CD4-positive, CD25-positive, alpha-beta regulatory T cell (primary cell): ENCODE results near the gene SSBP3. TPM values are rescaled to one million over a fixed set of nuclear protein-coding genes. Genes with fewer than 3 reads are reported as not detected.
A peak's percentile ranks its signal among the peaks of the same experiment; 100 is the strongest.

Experiments used
- ATAC-seq, 2 donors: fragments of 150-1000 bp; cut with Tn5 transposase; one replicate each; pipeline ENCODE4 v1.10.0; 2021; ENCODE audit warnings: low read depth in 2 of 2, moderate number of reproducible peaks in 2 of 2, moderate library complexity in 1 of 2
- DNase-seq, 3 donors: peaks; one replicate each; pipeline versions ENCODE4 v3.0.0 to v3.0.0-alpha.2; 2012 to 2022; ENCODE audit warnings: mixed read lengths in 1 of 3
- H3K27ac ChIP-seq: one replicate; pipeline ENCODE4 v1.7.0; 2013; ENCODE audit warnings: mild to moderate bottlenecking, low read length; ENCODE audit not compliant: insufficient read depth, poor library complexity, severe bottlenecking
- H3K27me3 ChIP-seq: one replicate; pipeline ENCODE4 v1.7.0; 2013; ENCODE audit warnings: low read length; ENCODE audit not compliant: control insufficient read depth, insufficient read depth
- H3K36me3 ChIP-seq: one replicate; pipeline ENCODE4 v1.7.0; 2013; ENCODE audit warnings: mild to moderate bottlenecking, low read length, moderate library complexity; ENCODE audit not compliant: control insufficient read depth, insufficient read depth
- H3K4me1 ChIP-seq: 2 replicates; pipeline ENCODE4 v1.7.0; 2013; ENCODE audit warnings: mild to moderate bottlenecking, low read length; ENCODE audit not compliant: insufficient read depth, control insufficient read depth, poor library complexity, severe bottlenecking
- H3K4me3 ChIP-seq: one replicate; pipeline ENCODE4 v1.7.0; 2013; ENCODE audit warnings: low read depth, mild to moderate bottlenecking, low read length, moderate library complexity
- H3K9me3 ChIP-seq, 2 experiments: 1 replicate in 1 of 2; 2 replicates in 1 of 2; pipeline ENCODE4 v1.7.0; 2013; ENCODE audit warnings: low read length in 2 of 2, mild to moderate bottlenecking in 1 of 2, moderate library complexity in 1 of 2; ENCODE audit not compliant: control insufficient read depth in 2 of 2
- H3K27ac Mint-ChIP-seq, 3 donors: one replicate each; pipeline ENCODE4 v1.8.0; 2020 to 2022; ENCODE audit warnings: mild to moderate bottlenecking in 3 of 3, mixed read lengths in 3 of 3, moderate library complexity in 2 of 3
- H3K27me3 Mint-ChIP-seq: one replicate; pipeline ENCODE4 v1.8.0; 2022; ENCODE audit warnings: mild to moderate bottlenecking, mixed read lengths
- H3K36me3 Mint-ChIP-seq: one replicate; pipeline ENCODE4 v1.8.0; 2020; ENCODE audit warnings: mixed read lengths
- H3K4me1 Mint-ChIP-seq, 4 donors: one replicate each; pipeline ENCODE4 v1.8.0; 2020 to 2022; ENCODE audit warnings: mixed read lengths in 4 of 4, mild to moderate bottlenecking in 1 of 4
- H3K4me3 Mint-ChIP-seq, 4 donors: one replicate each; pipeline ENCODE4 v1.8.0; 2020 to 2022; ENCODE audit warnings: mild to moderate bottlenecking in 4 of 4, mixed read lengths in 4 of 4, moderate library complexity in 3 of 4
- H3K9me3 Mint-ChIP-seq, 7 donors: one replicate each; pipeline ENCODE4 v1.8.0; 2020 to 2022; ENCODE audit warnings: mixed read lengths in 7 of 7, mild to moderate bottlenecking in 3 of 7, moderate library complexity in 2 of 7
- polyA plus RNA-seq, 4 donors: library from polyadenylated mRNA; unstranded; fragments of 300-500 nt; fragmentation: Illumina TruSeq; gene quantifications; one replicate each; pipeline ENCODE4 v1.2.3, GENCODE V29; 2021
- total RNA-seq: library from RNA; stranded (reverse); gene quantifications from one replicate; pipeline ENCODE4 v1.2.3, GENCODE V29; 2022

The SSBP3 gene
- total and polyA plus RNA-seq, 5 donors from 2014 or later = 5.4 to 30.6 (median 7.2) TPM

DNA sequence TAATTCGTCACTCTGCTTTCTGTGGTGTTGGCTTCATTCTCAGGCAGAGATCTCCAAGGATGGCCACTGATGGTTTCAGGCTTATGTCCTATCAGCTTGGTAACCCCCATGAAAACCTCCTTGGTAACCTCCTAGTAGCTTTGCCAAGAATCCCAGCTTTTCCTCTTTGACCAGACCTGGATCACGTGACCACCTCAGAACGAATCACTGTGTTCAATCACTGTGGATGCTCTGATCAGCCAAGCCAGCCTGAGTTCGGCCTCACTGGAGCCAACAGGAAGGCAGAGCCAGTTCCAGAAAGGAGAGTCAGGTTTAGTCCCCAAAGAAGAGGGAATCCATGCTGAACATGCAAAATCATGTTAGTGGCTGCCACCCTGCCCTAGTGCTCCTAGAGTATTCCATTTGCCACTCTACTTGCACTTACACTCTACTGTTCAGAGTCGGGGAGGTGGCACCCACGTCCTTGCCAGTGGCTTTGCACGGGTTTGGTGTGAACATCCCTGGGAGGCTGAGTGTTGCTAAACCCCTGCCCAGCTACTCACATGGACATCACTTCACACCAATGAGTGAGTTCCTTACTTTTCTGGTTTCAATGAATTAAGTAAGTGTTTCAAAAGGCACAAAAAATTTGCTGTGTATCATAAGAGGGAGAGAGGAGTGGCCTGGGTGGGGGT is 33.5 kb upstream of the SSBP3 start:
- Histone ChIP-seq H3K27me3 (no peaks in the 10 kb centered on the region), H3K9me3 (no peaks in the 10 kb centered on the region), H3K27ac (no peak overlapping the region), H3K4me3 (no peak overlapping the region), H3K36me3 (no peaks in the 10 kb centered on the region), H3K4me1 (no peaks in the 10 kb centered on the region)
- Mint-ChIP-seq H3K4me1 (peaks cover 0 to 4% (median 2%) of the 10 kb centered on the region in 4 donors), H3K27ac (peak overlapping the region in 1 of 3 donors; percentile 20), H3K9me3 (peaks cover 0 to 6% (median under 1%) of the 10 kb centered on the region in 7 donors), H3K36me3 (no peaks in the 10 kb centered on the region), H3K27me3 (no peaks in the 10 kb centered on the region), H3K4me3 (no peak overlapping the region)
- ATAC-seq (no peak), DNase-seq (no peak)

GRCh38 chr1:54437783-54438182 is 31.6 kb upstream of the SSBP3 start:
- Histone ChIP-seq H3K36me3 (no peaks in the 10 kb centered on the region), H3K4me1 (no peaks in the 10 kb centered on the region), H3K27ac (no peak overlapping the region), H3K4me3 (no peak overlapping the region), H3K27me3 (no peaks in the 10 kb centered on the region), H3K9me3 (no peaks in the 10 kb centered on the region)
- H3K4me1 Mint-ChIP-seq = peaks cover 0 to 4% (median 0%) of the 10 kb centered on the region in 4 donors
- peaks cover 4% of the 10 kb centered on the region for H3K27me3 Mint-ChIP-seq
- H3K36me3 Mint-ChIP-seq = no peaks in the 10 kb centered on the region
- ATAC-seq (no peak), DNase-seq (no peak)
- no peak overlapping the region for H3K27ac Mint-ChIP-seq
- peaks cover 0 to 6% (median 0%) of the 10 kb centered on the region in 7 donors for H3K9me3 Mint-ChIP-seq
- no peak overlapping the region for H3K4me3 Mint-ChIP-seq

- Histone ChIP-seq H3K4me1 (no peaks in the 10 kb centered on the region), H3K27ac (no peak overlapping the region), H3K9me3 (no peaks in the 10 kb centered on the region), H3K27me3 (no peaks in the 10 kb centered on the region), H3K4me3 (no peak overlapping the region), H3K36me3 (no peaks in the 10 kb centered on the region)
- Mint-ChIP-seq H3K27ac (no peak overlapping the region), H3K27me3 (peaks cover 4% of the 10 kb centered on the region), H3K4me3 (no peak overlapping the region), H3K36me3 (no peaks in the 10 kb centered on the region), H3K9me3 (peaks cover 0 to 4% (median 0%) of the 10 kb centered on the region in 7 donors), H3K4me1 (peaks cover 0 to 4% (median 0%) of the 10 kb centered on the region in 4 donors)
- DNase-seq = no peak
- no peak for ATAC-seq
Observed at GRCh38 chr1:54436826-54437225, 30.6 kb upstream of the SSBP3 start.

- Histone ChIP-seq H3K4me1 (no peaks in the 10 kb centered on the region), H3K36me3 (no peaks in the 10 kb centered on the region), H3K4me3 (no peak overlapping the region), H3K9me3 (no peaks in the 10 kb centered on the region), H3K27me3 (no peaks in the 10 kb centered on the region), H3K27ac (no peak overlapping the region)
- H3K36me3 Mint-ChIP-seq = no peaks in the 10 kb centered on the region
- peak overlapping the region in 1 of 3 donors; percentile 42 for H3K27ac Mint-ChIP-seq
- ATAC-seq = no peak
- no peak overlapping the region for H3K4me3 Mint-ChIP-seq
- H3K27me3 Mint-ChIP-seq = peaks cover 10% of the 10 kb centered on the region
- no peaks in the 10 kb centered on the region for H3K4me1 Mint-ChIP-seq
- DNase-seq = no peak
- no peaks in the 10 kb centered on the region for H3K9me3 Mint-ChIP-seq
Observed at GRCh38 chr1:54429838-54430237, 23.6 kb upstream of the SSBP3 start.

DNA sequence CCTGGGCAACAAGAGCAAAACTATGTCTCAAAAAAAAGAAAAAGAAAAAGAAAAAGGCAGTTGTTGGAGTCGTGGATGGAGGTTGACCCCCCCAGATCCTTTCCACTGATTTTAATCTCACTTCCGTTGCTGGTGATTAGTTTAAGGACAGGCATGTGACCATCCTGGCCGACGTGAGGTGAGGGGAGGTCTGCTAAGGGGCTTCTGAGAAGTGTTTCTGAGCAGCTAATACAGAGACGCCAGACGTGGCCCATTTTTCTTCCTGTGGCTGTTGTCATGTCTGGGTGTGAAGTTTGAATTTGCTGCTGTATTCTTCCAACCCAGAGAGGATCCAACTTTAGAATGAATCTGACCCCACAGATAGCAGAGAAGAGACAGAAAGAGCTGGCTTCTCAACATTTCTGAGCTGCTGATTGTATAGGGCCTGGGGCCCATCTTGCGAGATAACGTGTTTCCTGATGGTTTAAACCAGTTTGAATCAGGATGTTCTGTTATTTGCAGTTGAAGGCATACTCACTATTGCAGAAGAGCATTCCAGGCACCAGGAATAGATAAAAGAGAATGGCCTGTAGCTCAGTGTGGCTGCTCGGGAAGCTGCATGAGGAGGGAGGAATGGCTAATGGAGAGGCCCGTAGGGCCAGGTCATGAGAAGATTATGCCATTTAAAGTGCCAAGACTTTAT is 22.8 kb upstream of the SSBP3 start:
- H3K4me3 Mint-ChIP-seq = no peak overlapping the region
- H3K36me3 ChIP-seq = no peaks in the 10 kb centered on the region
- H3K27me3 Mint-ChIP-seq = peaks cover 10% of the 10 kb centered on the region
- DNase-seq (no peak), ATAC-seq (no peak)
- H3K4me1 ChIP-seq = no peaks in the 10 kb centered on the region
- H3K27me3 ChIP-seq = no peaks in the 10 kb centered on the region
- no peaks in the 10 kb centered on the region for H3K9me3 Mint-ChIP-seq
- no peaks in the 10 kb centered on the region for H3K36me3 Mint-ChIP-seq
- H3K4me3 ChIP-seq = no peak overlapping the region
- no peak overlapping the region for H3K27ac ChIP-seq
- no peaks in the 10 kb centered on the region for H3K4me1 Mint-ChIP-seq
- no peak overlapping the region for H3K27ac Mint-ChIP-seq
- no peaks in the 10 kb centered on the region for H3K9me3 ChIP-seq

- no peaks in the 10 kb centered on the region for H3K27me3 ChIP-seq
- H3K36me3 ChIP-seq = no peaks in the 10 kb centered on the region
- Mint-ChIP-seq H3K27me3 (no peaks in the 10 kb centered on the region), H3K27ac (no peak overlapping the region), H3K4me1 (peaks cover 0 to 5% (median 0%) of the 10 kb centered on the region in 4 donors), H3K4me3 (no peak overlapping the region), H3K36me3 (no peaks in the 10 kb centered on the region), H3K9me3 (peaks cover 0 to 2% (median 0%) of the 10 kb centered on the region in 7 donors)
- no peak overlapping the region for H3K27ac ChIP-seq
- ATAC-seq (no peak), DNase-seq (no peak)
- H3K4me3 ChIP-seq = no peak overlapping the region
- H3K4me1 ChIP-seq = no peaks in the 10 kb centered on the region
- H3K9me3 ChIP-seq = no peaks in the 10 kb centered on the region
Observed at GRCh38 chr1:54425152-54425584, 19.0 kb upstream of the SSBP3 start.

- H3K4me1 ChIP-seq = no peaks in the 10 kb centered on the region
- Mint-ChIP-seq H3K27ac (no peak overlapping the region), H3K36me3 (no peaks in the 10 kb centered on the region), H3K27me3 (no peaks in the 10 kb centered on the region), H3K4me1 (peaks cover 0 to 5% (median 0%) of the 10 kb centered on the region in 4 donors), H3K9me3 (peaks cover 0 to 2% (median 0%) of the 10 kb centered on the region in 7 donors), H3K4me3 (no peak overlapping the region)
- DNase-seq (no peak), ATAC-seq (no peak)
- no peaks in the 10 kb centered on the region for H3K36me3 ChIP-seq
- no peak overlapping the region for H3K4me3 ChIP-seq
- H3K27me3 ChIP-seq = no peaks in the 10 kb centered on the region
- no peaks in the 10 kb centered on the region for H3K9me3 ChIP-seq
- H3K27ac ChIP-seq = no peak overlapping the region
Observed at GRCh38 chr1:54424398-54424797, 18.2 kb upstream of the SSBP3 start.
